Colonic mucosa (tissue), 4 donors: ENCODE data around the gene HECTD4. TPM values are rescaled to one million over a fixed set of nuclear protein-coding genes. Genes with fewer than 3 reads are reported as not detected.

Experiments
- DNase-seq: peaks from one replicate; pipeline ENCODE4 v3.0.0-alpha.2; 2020
- H3K27ac ChIP-seq: fragments of 200-600 bp; one replicate; pipeline ENCODE4 v1.8.0; 2021
- H3K27me3 ChIP-seq: fragments of 200-600 bp; one replicate; pipeline ENCODE4 v1.8.0; 2021
- H3K36me3 ChIP-seq: fragments of 200-600 bp; one replicate; pipeline ENCODE4 v1.8.0; 2021
- H3K4me1 ChIP-seq: fragments of 200-600 bp; one replicate; pipeline ENCODE4 v1.8.0; 2021; ENCODE audit warnings: mild to moderate bottlenecking
- H3K4me3 ChIP-seq: fragments of 200-600 bp; one replicate; pipeline ENCODE4 v1.8.0; 2021
- H3K9ac ChIP-seq, 2 donors: one replicate each; pipeline ENCODE4 v1.7.0; 2013; ENCODE audit warnings: control low read depth in 2 of 2, low read depth in 2 of 2, low read length in 2 of 2
- H3K9me3 ChIP-seq: fragments of 200-600 bp; one replicate; pipeline ENCODE4 v1.8.0; 2021
- CTCF ChIP-seq: fragments of 200-600 bp; IDR thresholded peaks from one replicate; pipeline ENCODE4 v1.8.0; 2022; ENCODE audit warnings: antibody characterized with exemption, mild to moderate bottlenecking
- intact Hi-C: fragments of 100-400 bp; cut with DNase I; formaldehyde crosslinking; loops from one replicate; pipeline ENCODE4 v1.14.1; 2022
- total RNA-seq, 2 donors: library from RNA; stranded (reverse); fragmentation: NEBNext Ultra II Directional in 1 of 2; extraction: Animal tissue kit (Norgen Biotek cat#: 25700) in 1 of 2; gene quantifications; one replicate each; pipeline ENCODE4 v1.2.1, GENCODE V29; 2021
- donor health status: healthy.
- donor health status: DM: no; HTN: no; CAD: no.
- donor health status: DM: no; HTN: no; CAD: no.

The HECTD4 gene
- total RNA-seq, 2 donors from 2014 or later, result 39.6 to 41.7 TPM

- H3K9me3 ChIP-seq, result no peaks in the 10 kb centered on the region
- H3K9ac ChIP-seq, result no peak overlapping the region
- no peak for TF ChIP-seq CTCF
- H3K27ac ChIP-seq, result no peak overlapping the region
- DNase-seq, result no peak
- peaks cover 28% of the 10 kb centered on the region for H3K36me3 ChIP-seq
- no peaks in the 10 kb centered on the region for H3K27me3 ChIP-seq
- H3K4me1 ChIP-seq, result no peaks in the 10 kb centered on the region
- no peak overlapping the region for H3K4me3 ChIP-seq
- intact Hi-C loops, result no loop called here
These were observed 199.7 kb downstream of the HECTD4 start for GRCh38 chr12:112182499-112182898.

DNA sequence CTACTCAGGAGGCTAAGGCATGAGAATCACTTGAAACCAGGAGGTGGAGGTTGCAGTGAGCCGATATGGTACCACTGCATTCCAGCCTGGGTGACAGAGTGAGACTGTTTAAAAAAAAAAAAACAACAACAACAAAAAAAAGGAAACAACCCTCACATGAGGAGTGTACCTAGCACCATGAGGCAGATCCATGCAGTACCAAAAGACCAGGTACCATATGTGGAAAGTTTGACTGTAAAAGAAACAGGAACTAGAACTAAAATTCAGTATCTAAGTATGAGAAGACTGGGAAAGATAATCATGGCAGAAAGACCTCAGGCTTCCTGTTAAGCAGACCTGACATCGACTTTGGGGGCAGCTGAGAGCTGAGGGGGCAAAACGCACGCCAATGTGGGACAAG lies 201.8 kb downstream of the HECTD4 start:
- Histone ChIP-seq H3K9ac (no peak overlapping the region), H3K36me3 (peaks cover 28% of the 10 kb centered on the region)

GRCh38 chr12:112179916-112180315 lies 202.3 kb downstream of the HECTD4 start:
- no peak overlapping the region for H3K27ac ChIP-seq
- no peak overlapping the region for H3K9ac ChIP-seq
- DNase-seq, result no peak
- H3K36me3 ChIP-seq, result peaks cover 28% of the 10 kb centered on the region
- no peak overlapping the region for H3K4me3 ChIP-seq
- no peak for TF ChIP-seq CTCF
- intact Hi-C loops, result no loop called here
- H3K9me3 ChIP-seq, result no peaks in the 10 kb centered on the region
- no peaks in the 10 kb centered on the region for H3K27me3 ChIP-seq
- no peaks in the 10 kb centered on the region for H3K4me1 ChIP-seq

More for the DNA sequence above, 201.8 kb downstream of the HECTD4 start:
- no peak overlapping the region for H3K4me3 ChIP-seq
- H3K4me1 ChIP-seq, result no peaks in the 10 kb centered on the region
- no peak for DNase-seq
- intact Hi-C loops, result no loop called here
- no peaks in the 10 kb centered on the region for H3K9me3 ChIP-seq
- no peak overlapping the region for H3K27ac ChIP-seq
- H3K27me3 ChIP-seq, result no peaks in the 10 kb centered on the region
- TF ChIP-seq CTCF, result no peak

DNA sequence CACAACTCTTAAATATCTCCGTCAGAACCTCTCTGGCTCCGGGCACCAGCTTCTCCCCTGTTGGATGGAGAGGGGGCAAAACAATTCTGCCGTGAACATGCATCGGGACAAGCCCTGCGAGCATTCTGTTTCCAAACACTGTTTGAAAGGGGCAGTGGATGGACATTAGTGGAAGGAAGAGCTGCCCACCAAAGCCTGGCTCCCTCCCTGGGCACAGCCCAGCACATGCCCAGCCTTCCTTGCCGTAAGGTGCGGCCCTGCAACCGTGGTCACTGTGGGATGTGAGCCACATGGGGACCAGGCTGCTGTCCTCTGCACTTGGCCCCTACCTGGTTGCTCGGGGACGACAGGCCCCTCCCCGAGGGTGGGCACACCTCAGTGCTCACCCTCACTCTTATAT lies 202.9 kb downstream of the HECTD4 start:
- no peaks in the 10 kb centered on the region for H3K9me3 ChIP-seq
- DNase-seq, result no peak
- no peak overlapping the region for H3K4me3 ChIP-seq
- no peak overlapping the region for H3K9ac ChIP-seq
- H3K4me1 ChIP-seq, result no peaks in the 10 kb centered on the region
- intact Hi-C loops, result no loop called here
- TF ChIP-seq CTCF, result no peak
- no peak overlapping the region for H3K27ac ChIP-seq
- H3K27me3 ChIP-seq, result no peaks in the 10 kb centered on the region
- peaks cover 22% of the 10 kb centered on the region for H3K36me3 ChIP-seq

- intact Hi-C loops, result no loop called here
- DNase-seq, result no peak
- peaks cover 18% of the 10 kb centered on the region for H3K36me3 ChIP-seq
- TF ChIP-seq CTCF, result no peak
- no peaks in the 10 kb centered on the region for H3K4me1 ChIP-seq
- no peaks in the 10 kb centered on the region for H3K27me3 ChIP-seq
- H3K4me3 ChIP-seq, result no peak overlapping the region
- H3K9me3 ChIP-seq, result no peaks in the 10 kb centered on the region
- H3K27ac ChIP-seq, result no peak overlapping the region
- H3K9ac ChIP-seq, result no peak overlapping the region
These were observed 203.4 kb downstream of the HECTD4 start for GRCh38 chr12:112178796-112179195.
